ENCODE measurements around the gene AMMECR1. TPM values are rescaled to one million over a fixed set of nuclear protein-coding genes. Genes with fewer than 3 reads are reported as not detected.

The AMMECR1 gene
- total RNA-seq, 1 donor from 2014 or later = 17.8 TPM

DNA sequence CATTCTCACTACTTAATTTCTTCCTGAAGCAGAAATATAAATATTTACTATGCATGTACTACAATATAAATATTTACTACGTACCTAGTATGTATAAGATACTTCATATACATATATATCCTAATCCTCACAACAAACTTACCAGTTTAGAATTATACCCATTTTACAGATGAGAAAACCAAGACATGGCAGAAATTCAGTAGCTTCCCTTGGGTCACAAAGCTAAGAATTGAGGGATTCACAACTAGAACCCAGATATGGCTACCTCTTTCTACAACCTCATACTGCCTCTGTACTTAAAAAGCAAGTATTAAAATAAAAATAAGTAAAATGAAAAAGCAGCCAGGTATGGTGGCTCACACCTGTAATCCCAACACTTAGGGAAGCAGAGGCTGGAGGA, 65.9 kb downstream of the AMMECR1 start:
- Mint-ChIP-seq H3K36me3 (ENCODE audit: low read depth) (no peaks in the 10 kb centered on the region), H3K27me3 (ENCODE audit: low read depth) (no peaks in the 10 kb centered on the region), H3K4me3 (ENCODE audit: unreplicated experiment) (no peak overlapping the region), H3K9me3 (ENCODE audit: low read depth) (no peaks in the 10 kb centered on the region), H3K27ac (ENCODE audit: unreplicated experiment) (no peak overlapping the region), H3K4me1 (ENCODE audit: low read depth) (no peaks in the 10 kb centered on the region)
- TF ChIP-seq, protein P1, sequence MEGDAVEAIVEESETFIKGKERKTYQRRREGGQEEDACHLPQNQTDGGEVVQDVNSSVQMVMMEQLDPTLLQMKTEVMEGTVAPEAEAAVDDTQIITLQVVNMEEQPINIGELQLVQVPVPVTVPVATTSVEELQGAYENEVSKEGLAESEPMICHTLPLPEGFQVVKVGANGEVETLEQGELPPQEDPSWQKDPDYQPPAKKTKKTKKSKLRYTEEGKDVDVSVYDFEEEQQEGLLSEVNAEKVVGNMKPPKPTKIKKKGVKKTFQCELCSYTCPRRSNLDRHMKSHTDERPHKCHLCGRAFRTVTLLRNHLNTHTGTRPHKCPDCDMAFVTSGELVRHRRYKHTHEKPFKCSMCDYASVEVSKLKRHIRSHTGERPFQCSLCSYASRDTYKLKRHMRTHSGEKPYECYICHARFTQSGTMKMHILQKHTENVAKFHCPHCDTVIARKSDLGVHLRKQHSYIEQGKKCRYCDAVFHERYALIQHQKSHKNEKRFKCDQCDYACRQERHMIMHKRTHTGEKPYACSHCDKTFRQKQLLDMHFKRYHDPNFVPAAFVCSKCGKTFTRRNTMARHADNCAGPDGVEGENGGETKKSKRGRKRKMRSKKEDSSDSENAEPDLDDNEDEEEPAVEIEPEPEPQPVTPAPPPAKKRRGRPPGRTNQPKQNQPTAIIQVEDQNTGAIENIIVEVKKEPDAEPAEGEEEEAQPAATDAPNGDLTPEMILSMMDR (IDR thresholded peaks at IDR 0.05) = no peak
- no peak for DNase-seq (ENCODE audit: low spot score)

DNA sequence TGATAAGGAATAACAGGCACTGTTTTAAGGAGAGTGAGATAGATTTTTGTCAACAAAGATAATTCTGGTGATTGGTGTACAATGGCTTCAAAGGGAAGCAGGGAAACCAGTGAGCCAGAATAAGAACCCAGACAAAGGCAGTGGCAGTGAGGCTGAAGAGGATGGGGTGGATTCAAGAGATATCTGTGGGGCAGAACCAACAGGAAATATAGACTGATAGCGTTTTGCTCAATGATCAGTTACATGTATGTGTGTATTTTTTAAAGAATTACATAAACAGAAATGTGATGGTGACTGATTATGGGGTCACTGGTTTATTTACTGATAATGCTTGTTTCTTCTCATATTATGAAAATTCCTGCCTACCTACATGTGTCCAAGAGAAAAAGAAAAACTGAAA, 66.4 kb downstream of the AMMECR1 start:
- no peak for DNase-seq (ENCODE audit: low spot score)
- no peaks in the 10 kb centered on the region for H3K9me3 Mint-ChIP-seq (ENCODE audit: low read depth)
- H3K27me3 Mint-ChIP-seq (ENCODE audit: low read depth) = no peaks in the 10 kb centered on the region
- no peaks in the 10 kb centered on the region for H3K4me1 Mint-ChIP-seq (ENCODE audit: low read depth)
- TF ChIP-seq, protein P1 (IDR thresholded peaks at IDR 0.05) = no peak
- H3K27ac Mint-ChIP-seq (ENCODE audit: unreplicated experiment) = no peak overlapping the region
- no peak overlapping the region for H3K4me3 Mint-ChIP-seq (ENCODE audit: unreplicated experiment)
- H3K36me3 Mint-ChIP-seq (ENCODE audit: low read depth) = no peaks in the 10 kb centered on the region

DNA sequence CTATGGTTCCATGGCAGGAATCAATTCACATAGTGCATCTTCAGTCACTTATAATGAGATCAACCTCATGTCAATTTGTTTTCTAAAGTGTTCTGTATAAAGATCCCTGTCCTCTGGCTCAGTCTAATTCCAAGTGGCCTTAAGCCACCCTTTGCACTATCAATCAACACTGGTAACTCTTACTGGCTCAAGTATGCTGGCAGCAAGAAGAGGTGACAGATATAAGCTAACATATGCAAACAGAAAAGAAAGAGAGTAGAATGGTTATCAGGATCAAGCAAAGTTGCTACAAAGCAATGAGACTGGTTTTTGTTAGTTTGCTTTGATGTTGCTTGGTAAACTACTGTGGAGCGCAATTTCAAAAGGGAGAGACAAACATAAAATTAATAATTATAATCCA, 67.0 kb downstream of the AMMECR1 start:
- no peaks in the 10 kb centered on the region for H3K9me3 Mint-ChIP-seq (ENCODE audit: low read depth)
- TF ChIP-seq, protein P1 (IDR thresholded peaks at IDR 0.05) = no peak
- no peaks in the 10 kb centered on the region for H3K36me3 Mint-ChIP-seq (ENCODE audit: low read depth)
- H3K27ac Mint-ChIP-seq (ENCODE audit: unreplicated experiment) = no peak overlapping the region
- no peaks in the 10 kb centered on the region for H3K27me3 Mint-ChIP-seq (ENCODE audit: low read depth)
- DNase-seq (ENCODE audit: low spot score) = no peak
- H3K4me3 Mint-ChIP-seq (ENCODE audit: unreplicated experiment) = no peak overlapping the region
- no peaks in the 10 kb centered on the region for H3K4me1 Mint-ChIP-seq (ENCODE audit: low read depth)

DNA sequence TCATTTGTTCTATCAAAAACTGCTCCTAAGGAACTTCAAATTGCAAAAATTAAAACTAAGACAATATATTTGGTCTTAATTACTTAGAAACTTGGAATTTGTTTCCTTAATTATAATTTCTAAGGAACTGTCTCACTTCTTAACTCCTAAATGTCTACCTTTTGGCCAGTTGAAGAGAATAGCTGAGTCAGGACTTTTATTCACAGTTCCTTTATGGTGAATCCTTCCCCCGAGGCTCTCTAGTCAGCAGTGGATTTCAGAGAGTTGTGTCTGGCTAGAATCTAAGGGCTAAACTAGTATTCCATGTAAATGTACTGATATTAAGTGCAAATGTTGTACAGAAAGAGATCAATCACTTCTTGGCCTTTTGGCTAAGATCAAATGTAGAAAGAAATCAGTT, 69.3 kb downstream of the AMMECR1 start:
- H3K27ac Mint-ChIP-seq (ENCODE audit: unreplicated experiment) = no peak overlapping the region
- H3K36me3 Mint-ChIP-seq (ENCODE audit: low read depth) = no peaks in the 10 kb centered on the region
- TF ChIP-seq, protein P1 (IDR thresholded peaks at IDR 0.05) = no peak

DNA sequence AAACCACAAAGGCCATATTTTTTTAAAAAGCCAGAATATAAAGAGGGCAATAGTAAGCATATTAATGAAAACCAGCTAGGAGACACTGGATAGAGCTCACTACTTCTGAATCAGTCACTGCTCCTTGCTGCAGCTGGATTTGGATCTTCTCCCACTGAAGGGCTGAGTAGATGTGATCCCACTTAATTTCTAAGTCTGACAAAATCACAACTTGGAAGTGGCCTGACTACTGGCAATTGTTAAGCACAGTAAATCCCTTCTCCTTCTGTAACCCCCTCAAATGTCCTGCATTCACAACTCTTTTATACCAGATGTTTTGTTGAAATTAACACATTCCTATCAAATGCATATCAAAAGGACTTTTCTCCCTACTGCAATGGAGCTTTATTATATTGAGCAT, 72.9 kb downstream of the AMMECR1 start:
- no peak for DNase-seq (ENCODE audit: low spot score)
- no peak overlapping the region for H3K27ac Mint-ChIP-seq (ENCODE audit: unreplicated experiment)
- TF ChIP-seq, protein P1 (IDR thresholded peaks at IDR 0.05) = no peak
- H3K27me3 Mint-ChIP-seq (ENCODE audit: low read depth) = no peaks in the 10 kb centered on the region
- peaks cover 5% of the 10 kb centered on the region for H3K36me3 Mint-ChIP-seq (ENCODE audit: low read depth)
- H3K4me3 Mint-ChIP-seq (ENCODE audit: unreplicated experiment) = no peak overlapping the region
- H3K4me1 Mint-ChIP-seq (ENCODE audit: low read depth) = peaks cover 5% of the 10 kb centered on the region
- peaks cover 13% of the 10 kb centered on the region for H3K9me3 Mint-ChIP-seq (ENCODE audit: low read depth)

More for the DNA sequence above, 69.3 kb downstream of the AMMECR1 start:
- H3K4me1 Mint-ChIP-seq (ENCODE audit: low read depth) = peaks cover 5% of the 10 kb centered on the region
- no peaks in the 10 kb centered on the region for H3K27me3 Mint-ChIP-seq (ENCODE audit: low read depth)
- DNase-seq (ENCODE audit: low spot score) = no peak
- no peaks in the 10 kb centered on the region for H3K9me3 Mint-ChIP-seq (ENCODE audit: low read depth)
- no peak overlapping the region for H3K4me3 Mint-ChIP-seq (ENCODE audit: unreplicated experiment)
